ENCODE results near the gene SLC16A9. TPM values are rescaled to one million over a fixed set of nuclear protein-coding genes. Genes with fewer than 3 reads are reported as not detected.
"Not testable (repeated sequence)": the region's sequence is repeated elsewhere in the genome, so short reads cannot be mapped to it uniquely, and the experiment has no call there.

SLC16A9 gene
- polyA plus RNA-seq (ENCODE audit: low read depth in 6 of 6): under 1 TPM in 4 of 6 donors, not detected in 2; 0.12 to 0.86 (median 0.26) TPM

- H3K27ac Mint-ChIP-seq: peak within 1 kb of the TSS in 3 of 6 donors; percentile 24 to 69 (median 41)
- peaks cover 6 to 18% (median 15%) of the 10 kb centered on the region in 3 donors for H3K4me1 Mint-ChIP-seq
- no peaks in the 10 kb centered on the region for H3K9me3 Mint-ChIP-seq
- no peaks in the 10 kb centered on the region for H3K36me3 Mint-ChIP-seq
- DNase-seq (peak; percentile 37), ATAC-seq (ENCODE audit: low read depth in 2 of 2) (peak; percentile 86 to 87)
- H3K27me3 Mint-ChIP-seq: peaks cover 22 to 49% (median 44%) of the 10 kb centered on the region in 3 donors
- peak within 1 kb of the TSS; percentile 69 to 91 (median 86) for H3K4me3 Mint-ChIP-seq
Measured at GRCh38 chr10:59709395-59710125, at the start of gene SLC16A9. Gene SLC16A9, minus strand, starts transcription at chr10:59709850. Its CDS starts 25,559 bp downstream, at chr10:59684291.

GRCh38 chr10:59757966-59758365 is 48.3 kb upstream of the SLC16A9 start:
- Mint-ChIP-seq H3K9me3 (peaks cover 0 to 14% (median 8%) of the 10 kb centered on the region in 7 donors), H3K27me3 (peaks cover 0 to 11% (median 3%) of the 10 kb centered on the region in 3 donors), H3K36me3 (peaks cover 0 to 12% of the 10 kb centered on the region in 2 donors), H3K27ac (no peak overlapping the region), H3K4me1 (no peaks in the 10 kb centered on the region), H3K4me3 (no peak overlapping the region)
- DNase-seq (no peak), ATAC-seq (ENCODE audit: low read depth in 2 of 2) (no peak)

GRCh38 chr10:59754951-59755350 is 45.3 kb upstream of the SLC16A9 start:
- Mint-ChIP-seq H3K36me3 (no peaks in the 10 kb centered on the region), H3K27ac (peak overlapping the region in 1 of 6 donors; percentile 24), H3K4me3 (no peak overlapping the region), H3K9me3 (peaks cover 0 to 1% (median 0%) of the 10 kb centered on the region in 7 donors), H3K27me3 (peaks cover 4 to 11% (median 10%) of the 10 kb centered on the region in 3 donors), H3K4me1 (no peaks in the 10 kb centered on the region)
- no peak for ATAC-seq (ENCODE audit: low read depth in 2 of 2)
- no peak for DNase-seq

- Mint-ChIP-seq H3K4me1 (no peaks in the 10 kb centered on the region), H3K4me3 (no peak within 1 kb of the TSS), H3K36me3 (no peaks in the 10 kb centered on the region), H3K27ac (peak within 1 kb of the TSS in 1 of 6 donors; percentile 10), H3K9me3 (no peaks in the 10 kb centered on the region), H3K27me3 (peaks cover 8 to 18% (median 16%) of the 10 kb centered on the region in 3 donors)
- DNase-seq: no peak
- ATAC-seq (ENCODE audit: low read depth in 2 of 2): no peak
Measured at GRCh38 chr10:59753267-59753666, 43.6 kb upstream of the SLC16A9 start, which contains the start of gene MRLN. Gene MRLN, minus strand, starts transcription at chr10:59753455.

GRCh38 chr10:59752278-59752940 is 42.8 kb upstream of the SLC16A9 start:
- H3K9me3 Mint-ChIP-seq: no peaks in the 10 kb centered on the region
- ATAC-seq (ENCODE audit: low read depth in 2 of 2) (no peak), DNase-seq (no peak)
- no peaks in the 10 kb centered on the region for H3K36me3 Mint-ChIP-seq
- H3K27ac Mint-ChIP-seq: no peak overlapping the region
- no peak overlapping the region for H3K4me3 Mint-ChIP-seq
- H3K27me3 Mint-ChIP-seq: peaks cover 10 to 21% (median 16%) of the 10 kb centered on the region in 3 donors
- H3K4me1 Mint-ChIP-seq: no peaks in the 10 kb centered on the region

GRCh38 chr10:59750155-59750945 is 40.7 kb upstream of the SLC16A9 start:
- no peak for DNase-seq
- peaks cover 10 to 21% (median 16%) of the 10 kb centered on the region in 3 donors for H3K27me3 Mint-ChIP-seq
- H3K4me3 Mint-ChIP-seq: no peak overlapping the region
- no peaks in the 10 kb centered on the region for H3K9me3 Mint-ChIP-seq
- H3K36me3 Mint-ChIP-seq: no peaks in the 10 kb centered on the region
- no peak overlapping the region for H3K27ac Mint-ChIP-seq
- ATAC-seq (ENCODE audit: low read depth in 2 of 2): no peak
- no peaks in the 10 kb centered on the region for H3K4me1 Mint-ChIP-seq

- Mint-ChIP-seq H3K27ac (no peak overlapping the region), H3K36me3 (no peaks in the 10 kb centered on the region)
Measured at GRCh38 chr10:59748834-59749233, 39.2 kb upstream of the SLC16A9 start.

GRCh38 chr10:59745163-59745650 is 35.6 kb upstream of the SLC16A9 start:
- ATAC-seq (ENCODE audit: low read depth in 2 of 2) (no peak), DNase-seq (no peak)
- Mint-ChIP-seq H3K36me3 (no peaks in the 10 kb centered on the region), H3K27ac (no peak overlapping the region), H3K4me1 (no peaks in the 10 kb centered on the region), H3K27me3 (peaks cover 6 to 13% (median 8%) of the 10 kb centered on the region in 3 donors), H3K9me3 (peaks cover 0 to 11% (median 8%) of the 10 kb centered on the region in 7 donors), H3K4me3 (no peak overlapping the region)

More at GRCh38 chr10:59748834-59749233, 39.2 kb upstream of the SLC16A9 start:
- DNase-seq (no peak), ATAC-seq (ENCODE audit: low read depth in 2 of 2) (no peak)
- Mint-ChIP-seq H3K27me3 (peaks cover 10 to 21% (median 16%) of the 10 kb centered on the region in 3 donors), H3K4me1 (no peaks in the 10 kb centered on the region), H3K4me3 (no peak overlapping the region), H3K9me3 (peaks cover 0 to 8% (median 0%) of the 10 kb centered on the region in 7 donors)

GRCh38 chr10:59744762-59745161 is 35.1 kb upstream of the SLC16A9 start:
- H3K9me3 Mint-ChIP-seq: peaks cover 0 to 11% (median 8%) of the 10 kb centered on the region in 7 donors
- H3K27ac Mint-ChIP-seq: not testable (repeated sequence)

GRCh38 chr10:59744156-59744555 is 34.5 kb upstream of the SLC16A9 start:
- H3K4me1 Mint-ChIP-seq; ATAC-seq (ENCODE audit: low read depth in 2 of 2); DNase-seq; H3K27ac Mint-ChIP-seq; H3K4me3 Mint-ChIP-seq; H3K36me3 Mint-ChIP-seq: not testable (repeated sequence)
- Mint-ChIP-seq H3K9me3 (peaks cover 0 to 11% (median 8%) of the 10 kb centered on the region in 7 donors), H3K27me3 (peaks cover 0 to 11% (median 8%) of the 10 kb centered on the region in 3 donors)

More at GRCh38 chr10:59744762-59745161, 35.1 kb upstream of the SLC16A9 start:
- H3K27me3 Mint-ChIP-seq; DNase-seq; H3K4me1 Mint-ChIP-seq; H3K4me3 Mint-ChIP-seq; H3K36me3 Mint-ChIP-seq; ATAC-seq (ENCODE audit: low read depth in 2 of 2): not testable (repeated sequence)

- DNase-seq (no peak), ATAC-seq (ENCODE audit: low read depth in 2 of 2) (no peak)
- Mint-ChIP-seq H3K27me3 (peaks cover 0 to 7% (median 6%) of the 10 kb centered on the region in 3 donors), H3K36me3 (no peaks in the 10 kb centered on the region), H3K4me1 (no peaks in the 10 kb centered on the region), H3K4me3 (no peak overlapping the region), H3K27ac (no peak overlapping the region), H3K9me3 (peaks cover 0 to 11% (median 8%) of the 10 kb centered on the region in 7 donors)
Measured at GRCh38 chr10:59741583-59741982, 31.9 kb upstream of the SLC16A9 start.

- H3K9me3 Mint-ChIP-seq: peaks cover 0 to 11% (median 8%) of the 10 kb centered on the region in 7 donors
- peaks cover 0 to 7% (median 6%) of the 10 kb centered on the region in 3 donors for H3K27me3 Mint-ChIP-seq
- no peak for ATAC-seq (ENCODE audit: low read depth in 2 of 2)
- no peaks in the 10 kb centered on the region for H3K36me3 Mint-ChIP-seq
- no peak overlapping the region for H3K27ac Mint-ChIP-seq
- no peak overlapping the region for H3K4me3 Mint-ChIP-seq
- H3K4me1 Mint-ChIP-seq: no peaks in the 10 kb centered on the region
- DNase-seq: no peak
Measured at GRCh38 chr10:59741048-59741447, 31.4 kb upstream of the SLC16A9 start.

- DNase-seq (no peak), ATAC-seq (ENCODE audit: low read depth in 2 of 2) (no peak)
- Mint-ChIP-seq H3K27me3 (peaks cover 0 to 7% (median 6%) of the 10 kb centered on the region in 3 donors), H3K4me3 (no peak overlapping the region), H3K4me1 (peaks cover 3 to 7% (median 4%) of the 10 kb centered on the region in 3 donors), H3K9me3 (peaks cover 0 to 2% (median 0%) of the 10 kb centered on the region in 7 donors), H3K36me3 (no peaks in the 10 kb centered on the region), H3K27ac (no peak overlapping the region)
Measured at GRCh38 chr10:59736749-59737148, 27.1 kb upstream of the SLC16A9 start.

Data from naive B cell (primary cell).